ENCODE data around the gene CEP131.

The CEP131 gene

GRCh38 chr17:81250286-81251093 lies 27.7 kb upstream of the CEP131 start:
- TF ChIP-seq, protein P1, sequence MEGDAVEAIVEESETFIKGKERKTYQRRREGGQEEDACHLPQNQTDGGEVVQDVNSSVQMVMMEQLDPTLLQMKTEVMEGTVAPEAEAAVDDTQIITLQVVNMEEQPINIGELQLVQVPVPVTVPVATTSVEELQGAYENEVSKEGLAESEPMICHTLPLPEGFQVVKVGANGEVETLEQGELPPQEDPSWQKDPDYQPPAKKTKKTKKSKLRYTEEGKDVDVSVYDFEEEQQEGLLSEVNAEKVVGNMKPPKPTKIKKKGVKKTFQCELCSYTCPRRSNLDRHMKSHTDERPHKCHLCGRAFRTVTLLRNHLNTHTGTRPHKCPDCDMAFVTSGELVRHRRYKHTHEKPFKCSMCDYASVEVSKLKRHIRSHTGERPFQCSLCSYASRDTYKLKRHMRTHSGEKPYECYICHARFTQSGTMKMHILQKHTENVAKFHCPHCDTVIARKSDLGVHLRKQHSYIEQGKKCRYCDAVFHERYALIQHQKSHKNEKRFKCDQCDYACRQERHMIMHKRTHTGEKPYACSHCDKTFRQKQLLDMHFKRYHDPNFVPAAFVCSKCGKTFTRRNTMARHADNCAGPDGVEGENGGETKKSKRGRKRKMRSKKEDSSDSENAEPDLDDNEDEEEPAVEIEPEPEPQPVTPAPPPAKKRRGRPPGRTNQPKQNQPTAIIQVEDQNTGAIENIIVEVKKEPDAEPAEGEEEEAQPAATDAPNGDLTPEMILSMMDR (IDR thresholded peaks at IDR 0.05) = no peak

- TF ChIP-seq, protein P1 (IDR thresholded peaks at IDR 0.05) = no peak
Observed at GRCh38 chr17:81249223-81250040, 26.7 kb upstream of the CEP131 start.

- TF ChIP-seq, protein P1 (IDR thresholded peaks at IDR 0.05) = no peak
Observed at GRCh38 chr17:81248649-81249048, 25.9 kb upstream of the CEP131 start.

DNA sequence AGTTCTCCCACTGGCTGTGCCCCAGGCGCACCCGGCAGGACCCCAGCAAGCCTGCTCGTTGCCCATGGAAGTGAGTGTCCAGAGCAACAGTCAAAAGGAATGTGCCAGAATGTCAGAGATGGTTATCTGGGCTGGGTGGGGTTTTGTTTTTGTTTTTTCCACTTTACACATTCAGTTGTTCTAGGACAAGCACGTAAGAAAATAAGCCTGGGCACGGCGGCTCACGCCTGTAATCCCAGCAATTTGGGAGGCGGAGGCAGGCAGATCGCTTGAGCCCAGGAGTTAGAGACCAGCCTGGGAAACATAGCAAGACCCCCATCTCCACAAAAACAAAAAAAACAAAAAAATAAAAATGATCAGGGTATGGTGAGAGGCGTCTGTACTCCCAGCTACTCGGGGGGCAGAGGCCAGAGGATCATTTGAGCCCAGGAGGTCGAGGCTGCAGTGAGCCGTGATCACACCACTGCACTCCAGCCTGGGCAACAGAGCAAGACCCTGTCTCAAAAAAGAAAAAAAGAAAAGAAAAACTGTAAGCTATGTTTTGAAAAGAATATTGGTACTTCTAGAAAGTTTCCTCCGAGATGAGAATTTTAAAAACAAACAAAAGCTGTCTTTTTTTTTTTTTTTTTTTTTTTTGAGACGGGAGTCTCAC lies 24.7 kb upstream of the CEP131 start:
- TF ChIP-seq, protein P1 (IDR thresholded peaks at IDR 0.05) = no peak

- TF ChIP-seq, protein P1 (IDR thresholded peaks at IDR 0.05) = no peak
Observed at GRCh38 chr17:81246679-81247338, 24.0 kb upstream of the CEP131 start.

- TF ChIP-seq, protein P1 (IDR thresholded peaks at IDR 0.05) = no peak
Observed at GRCh38 chr17:81246343-81246670, 23.5 kb upstream of the CEP131 start.

- TF ChIP-seq, protein P1 (IDR thresholded peaks at IDR 0.05) = no peak
Observed at GRCh38 chr17:81245665-81246342, 23.0 kb upstream of the CEP131 start.

All from LNCAP (cell line).